RPMI7951 (cell line): ENCODE data around the gene TYMP. TPM values are rescaled to one million over a fixed set of nuclear protein-coding genes. Genes with fewer than 3 reads are reported as not detected.

Experiments used
- DNase-seq: peaks from one replicate; pipeline ENCODE4 v3.0.0-alpha.2; 2012; ENCODE audit warnings: low read depth
- total RNA-seq: library from RNA; depleted of rRNA; stranded (reverse); fragments of >200 nt; shearing (Covaris generic); gene quantifications from 2 replicates; pipeline ENCODE4 v1.2.3, GENCODE V29; 2014; rRNA removed

TYMP gene
- total RNA-seq, 1 experiment from 2014 or later, result 16.5 TPM

DNA sequence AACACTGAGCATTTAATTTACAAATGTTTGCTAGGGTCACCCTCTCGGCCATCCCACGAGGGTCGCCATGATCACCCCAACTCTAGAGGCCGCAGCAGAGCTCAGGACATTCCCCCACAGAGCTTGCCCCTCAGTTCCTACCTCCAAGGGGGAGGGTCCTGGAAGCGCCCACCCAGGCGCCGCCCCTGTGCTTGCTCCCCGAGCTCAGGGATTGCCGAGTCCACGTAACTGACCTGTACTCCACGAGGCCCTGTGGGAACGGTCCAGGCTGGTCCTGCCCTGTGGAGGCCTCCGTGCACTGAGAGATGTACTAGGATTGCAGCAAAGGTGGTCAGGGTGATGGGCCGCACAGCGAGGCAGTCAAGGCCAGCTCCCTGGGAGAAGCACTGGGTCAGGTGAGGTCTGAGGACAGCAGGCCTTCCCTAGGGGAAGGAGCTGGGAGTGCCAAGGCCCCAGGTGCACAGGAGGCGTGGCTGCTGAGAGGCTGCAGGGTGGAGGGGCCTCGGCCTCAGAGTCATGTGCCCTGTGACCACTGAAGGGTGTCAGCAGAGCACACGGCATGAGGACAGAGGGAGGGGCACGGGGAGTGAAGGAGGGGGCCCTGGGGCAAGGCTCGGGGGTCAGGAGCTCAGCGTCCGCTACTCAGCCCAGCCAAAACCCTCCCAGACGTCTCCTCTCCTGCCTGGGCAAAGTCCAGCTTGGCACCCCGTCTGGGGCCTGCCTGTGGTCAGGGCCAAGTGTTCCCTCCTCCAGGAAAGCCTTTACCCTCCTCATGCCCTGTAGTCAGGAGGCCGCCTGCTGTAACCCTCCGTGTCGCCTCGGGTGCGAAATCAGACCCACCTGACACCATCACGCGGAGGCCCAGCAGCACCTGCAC lies 45.6 kb downstream of the TYMP start:
- DNase-seq, result no peak

DNA sequence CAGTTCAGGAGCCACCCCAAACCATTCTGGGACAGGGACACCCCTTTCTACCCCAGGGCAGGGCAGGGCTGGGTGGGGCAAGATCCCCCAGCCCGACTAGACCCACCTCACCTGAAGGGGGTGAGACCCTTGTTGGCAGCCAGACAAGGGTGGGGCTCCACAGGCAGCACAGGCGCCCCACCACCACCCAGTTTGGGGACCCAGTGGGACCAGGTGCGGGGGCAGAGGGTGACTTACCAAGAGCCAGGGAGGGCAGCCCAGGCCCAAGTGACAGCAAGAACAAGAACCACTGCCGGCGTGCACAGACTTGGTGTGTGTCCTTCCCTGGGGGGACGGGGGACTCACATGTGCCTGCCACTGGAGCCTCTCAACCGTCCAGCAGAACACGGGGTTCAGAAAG lies 46.3 kb downstream of the TYMP start:
- DNase-seq, result no peak

DNA sequence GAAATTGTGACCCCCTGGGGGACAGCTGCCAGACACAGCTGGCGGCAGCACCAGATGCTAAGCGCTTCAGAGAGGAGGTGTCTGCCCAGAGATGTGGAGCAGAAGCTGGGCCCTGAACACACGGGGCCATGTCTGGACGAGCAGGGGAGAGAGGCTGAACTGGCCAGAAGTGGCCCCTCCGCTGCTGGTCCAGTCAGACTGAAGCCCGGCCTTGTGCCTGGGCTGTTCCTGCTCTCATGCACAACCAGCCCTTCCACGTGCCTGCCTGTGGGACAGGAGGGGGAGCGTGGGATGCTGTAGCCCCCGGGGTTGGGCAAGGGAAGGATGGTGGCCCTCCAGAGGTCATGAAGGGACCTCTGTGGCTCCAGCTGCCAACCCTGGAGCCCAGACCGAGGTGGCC lies 46.7 kb downstream of the TYMP start:
- no peak for DNase-seq

DNA sequence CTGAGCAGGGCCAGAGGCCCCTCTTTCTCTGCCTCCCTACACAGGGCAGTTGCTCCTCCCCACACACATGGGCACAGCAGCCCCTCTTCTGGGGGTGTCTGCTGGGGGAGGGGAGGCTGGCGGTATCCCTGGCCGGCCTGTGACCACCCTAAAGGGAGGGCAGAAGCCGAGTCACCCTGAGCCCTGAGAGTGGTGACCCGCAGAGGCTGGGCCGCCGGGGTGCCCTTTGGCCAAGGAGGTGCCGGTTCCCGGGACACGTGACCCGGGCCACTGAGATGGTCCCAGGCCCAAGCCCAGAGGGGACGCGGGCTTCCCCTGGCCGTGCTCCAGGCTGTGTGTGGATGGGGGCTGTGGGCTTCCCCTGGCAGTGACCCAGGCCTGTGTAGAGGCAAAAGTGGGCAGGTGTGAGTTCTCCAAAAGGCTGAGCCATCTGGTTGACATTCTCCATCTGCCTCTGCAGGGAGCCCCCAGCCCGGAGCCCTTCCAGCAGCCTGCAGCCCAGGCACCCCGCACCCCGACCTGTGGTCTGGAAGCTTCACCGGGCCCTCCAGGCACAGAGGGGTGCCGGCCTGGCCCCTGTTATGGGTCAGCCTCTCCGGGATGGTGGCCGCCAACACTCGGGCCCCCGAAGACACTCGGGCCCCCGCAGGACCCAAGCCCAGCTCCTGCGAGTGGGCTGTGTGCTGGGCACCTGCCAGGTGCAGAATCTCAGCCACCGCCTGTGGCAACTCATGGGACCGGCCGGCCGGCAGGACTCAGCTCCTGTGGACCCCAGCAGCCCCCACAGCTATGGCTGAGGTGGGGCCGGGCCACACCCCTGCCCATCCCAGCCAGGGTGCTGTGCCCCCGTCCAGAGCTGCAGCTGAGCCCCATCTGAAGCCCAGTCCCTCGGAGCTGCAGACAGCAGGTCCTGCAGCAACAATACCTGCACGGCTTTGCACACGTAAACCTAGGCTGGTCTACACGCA lies 47.4 kb downstream of the TYMP start:
- DNase-seq, result no peak

DNA sequence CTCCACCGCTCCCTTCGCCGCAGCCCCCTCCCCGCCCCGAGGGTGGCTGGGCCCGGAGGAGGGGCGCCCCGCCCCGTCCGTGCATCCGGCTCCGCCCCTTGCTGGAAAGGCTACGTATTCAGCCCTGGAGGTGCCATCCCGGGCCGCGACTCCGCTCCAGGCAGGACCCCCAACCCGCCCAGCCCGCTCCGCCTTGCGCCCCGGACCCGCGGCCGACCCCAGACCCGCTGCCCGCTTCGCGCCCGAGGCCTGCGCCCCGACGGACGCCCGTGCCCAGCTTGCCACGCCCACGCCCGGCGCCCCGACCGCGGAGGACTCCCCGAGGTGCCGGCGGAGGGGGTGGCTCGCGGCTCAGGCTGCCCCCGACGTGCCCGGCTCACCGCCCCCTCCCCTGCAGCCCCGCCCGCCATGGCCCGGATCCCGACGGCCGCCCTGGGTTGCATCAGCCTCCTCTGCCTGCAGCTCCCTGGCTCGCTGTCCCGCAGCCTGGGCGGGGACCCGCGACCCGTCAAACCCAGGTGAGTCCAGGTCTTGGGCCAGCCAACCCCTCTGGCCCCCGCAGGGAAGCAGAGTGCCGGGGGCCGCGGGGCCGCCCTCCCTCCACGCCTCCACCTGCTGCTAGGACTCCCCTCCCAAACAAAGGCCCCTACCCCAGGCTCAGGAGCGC lies 48.2 kb downstream of the TYMP start, which contains the start of gene ADM2:
Gene ADM2, plus strand, starts transcription at position 104 of the 667 bp plus-strand sequence. Its CDS starts 305 bp downstream, at position 409.
- no peak for DNase-seq

DNA sequence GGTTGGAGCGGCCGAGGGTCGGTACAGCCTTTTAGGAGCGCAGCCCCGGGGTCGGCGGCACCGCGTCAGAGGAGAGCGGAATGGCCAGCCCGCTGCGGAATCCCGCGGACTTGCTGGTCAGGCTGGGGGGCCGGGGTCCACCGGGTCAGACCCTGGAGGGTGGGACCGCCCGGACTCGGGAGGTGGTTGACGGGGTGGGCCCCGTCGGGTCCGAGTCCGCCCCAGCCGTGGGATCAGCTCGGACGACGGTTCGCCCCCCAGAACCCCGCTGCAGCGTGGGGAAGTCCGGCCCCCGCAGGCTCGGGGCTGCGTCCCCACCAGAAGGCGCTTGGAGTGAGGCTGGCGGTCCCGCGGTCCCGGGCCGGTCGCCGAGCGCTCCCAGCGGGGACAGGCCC lies 48.8 kb downstream of the TYMP start:
- no peak for DNase-seq

DNA sequence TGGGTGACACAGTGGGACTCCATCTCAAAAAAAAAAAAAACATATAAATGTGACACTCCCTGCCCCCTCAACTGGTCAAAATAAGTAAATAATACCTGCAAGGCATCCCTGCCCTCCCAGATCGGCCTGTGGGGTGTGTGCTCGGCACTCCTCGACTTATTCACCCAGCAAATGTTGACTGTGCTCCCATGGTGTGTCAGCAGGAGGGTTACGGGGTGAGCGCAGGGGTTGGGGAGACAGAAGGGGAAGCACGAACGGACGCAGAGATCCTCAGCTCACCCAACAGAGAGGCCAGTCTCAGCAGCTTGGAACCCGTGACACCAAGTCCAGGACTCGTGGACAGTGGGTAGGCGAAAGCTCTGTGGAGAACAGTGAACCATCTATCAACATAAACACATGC lies 50.1 kb downstream of the TYMP start:
- no peak for DNase-seq

DNA sequence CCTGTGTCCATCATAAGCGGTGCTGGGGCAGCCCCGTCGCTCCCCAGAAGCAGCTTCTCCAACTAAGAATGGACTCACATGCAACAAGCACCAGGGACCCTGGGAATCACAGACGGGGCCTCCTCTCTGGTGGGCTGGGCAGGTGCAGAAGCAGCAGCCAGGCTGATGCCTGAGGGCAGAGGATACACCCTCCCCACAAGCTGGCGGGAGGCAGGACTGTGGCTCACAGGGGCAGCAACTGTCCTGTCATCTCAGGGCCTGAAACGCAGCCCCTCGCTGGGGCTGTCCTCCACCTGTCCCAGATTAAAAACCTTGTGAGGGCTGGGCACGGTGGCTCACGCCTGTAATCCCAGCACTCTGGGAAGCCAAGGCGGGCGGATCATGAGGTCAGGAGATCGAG lies 51.9 kb downstream of the TYMP start:
- DNase-seq, result no peak

DNA sequence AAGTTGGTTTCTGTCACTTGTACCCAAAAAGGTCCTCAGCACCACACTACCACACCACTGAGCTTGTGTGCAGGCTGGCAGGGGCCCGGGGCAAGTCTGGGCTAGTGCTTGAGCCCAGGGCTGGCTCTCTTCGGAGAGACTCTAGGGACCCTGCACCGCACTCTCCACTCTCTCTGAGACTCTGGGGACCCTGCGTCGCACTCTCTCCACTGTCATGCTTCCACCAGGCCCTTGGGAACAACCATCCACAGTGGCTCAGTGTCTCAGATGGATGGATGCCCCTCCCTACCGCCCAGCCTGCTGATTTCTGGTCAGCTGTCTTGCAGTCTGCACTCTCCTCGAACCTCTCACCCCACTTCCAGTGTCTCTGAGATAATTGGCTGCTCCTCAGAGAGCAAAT lies 52.9 kb downstream of the TYMP start:
- no peak for DNase-seq

Other genes with a start within 250 kb of the TYMP start
- gene PLXNB2, start 222.4 kb downstream of the TYMP start, total RNA-seq, result 27.6 and 37.1 TPM in 2 replicates
- 0.68 and 2.2 TPM in 2 replicates for gene DENND6B, start 203.0 kb downstream of the TYMP start, total RNA-seq
- gene PPP6R2, start 186.7 kb downstream of the TYMP start, total RNA-seq, result 15.3 and 18.3 TPM in 2 replicates
- gene SBF1, start 55.0 kb downstream of the TYMP start, total RNA-seq, result 21.5 and 34.1 TPM in 2 replicates
- 0.20 and 0.24 TPM in 2 replicates for gene ADM2, start 48.5 kb downstream of the TYMP start, total RNA-seq
- 0.12 TPM in 1 of 2 replicates, not detected in the other for gene MIOX, start 43.2 kb downstream of the TYMP start, total RNA-seq
- gene LMF2, start 22.3 kb downstream of the TYMP start, total RNA-seq, result 20.5 and 24.9 TPM in 2 replicates
- gene NCAPH2, start 21.8 kb downstream of the TYMP start, total RNA-seq, result 53.3 and 61.6 TPM in 2 replicates
- 5.0 and 9.2 TPM in 2 replicates for gene SCO2, start 4.4 kb downstream of the TYMP start, total RNA-seq
- gene KLHDC7B, start 15.9 kb upstream of the TYMP start, total RNA-seq, result not detected in 2 replicates
- not detected in 2 replicates for gene SYCE3, start 32.9 kb upstream of the TYMP start, total RNA-seq
- gene CPT1B, start 48.4 kb upstream of the TYMP start, total RNA-seq, result 4.8 and 5.0 TPM in 2 replicates
- gene CHKB, start 52.8 kb upstream of the TYMP start, total RNA-seq, result 24.2 and 26.1 TPM in 2 replicates
- under 0.01 and 0.39 TPM in 2 replicates for gene MAPK8IP2, start 70.8 kb upstream of the TYMP start, total RNA-seq
- gene ARSA, start 98.1 kb upstream of the TYMP start, total RNA-seq, result 8.1 and 14.5 TPM in 2 replicates
- 0.10 and 0.12 TPM in 2 replicates for gene SHANK3, start 142.8 kb upstream of the TYMP start, total RNA-seq
- gene ACR, start 208.2 kb upstream of the TYMP start, total RNA-seq, result not detected in 2 replicates